ENCODE measurements around the gene SPTA1. TPM values are rescaled to one million over a fixed set of nuclear protein-coding genes. Genes with fewer than 3 reads are reported as not detected.

Gene SPTA1
- total RNA-seq, result under 1 TPM in 1 of 4 donors, not detected in 3; 0.32 TPM

GRCh38 chr1:158686111-158687009, at the start of gene SPTA1:
TSS of gene SPTA1 (minus strand) at chr1:158686715. CDS start at chr1:158686517, 198 bp downstream.
- Histone ChIP-seq H3K4me1 (no peaks in the 10 kb centered on the region), H3K9me3 (no peaks in the 10 kb centered on the region), H3K27me3 (no peaks in the 10 kb centered on the region), H3K27ac (no peak within 1 kb of the TSS), H3K36me3 (no peaks in the 10 kb centered on the region), H3K4me3 (no peak within 1 kb of the TSS)
- intact Hi-C loops (cut with DNase I), result no loop called here
- DNase-seq, result no peak
- TF ChIP-seq POLR2A (IDR thresholded peaks at IDR 0.05), result no peak
- TF ChIP-seq, protein P1, sequence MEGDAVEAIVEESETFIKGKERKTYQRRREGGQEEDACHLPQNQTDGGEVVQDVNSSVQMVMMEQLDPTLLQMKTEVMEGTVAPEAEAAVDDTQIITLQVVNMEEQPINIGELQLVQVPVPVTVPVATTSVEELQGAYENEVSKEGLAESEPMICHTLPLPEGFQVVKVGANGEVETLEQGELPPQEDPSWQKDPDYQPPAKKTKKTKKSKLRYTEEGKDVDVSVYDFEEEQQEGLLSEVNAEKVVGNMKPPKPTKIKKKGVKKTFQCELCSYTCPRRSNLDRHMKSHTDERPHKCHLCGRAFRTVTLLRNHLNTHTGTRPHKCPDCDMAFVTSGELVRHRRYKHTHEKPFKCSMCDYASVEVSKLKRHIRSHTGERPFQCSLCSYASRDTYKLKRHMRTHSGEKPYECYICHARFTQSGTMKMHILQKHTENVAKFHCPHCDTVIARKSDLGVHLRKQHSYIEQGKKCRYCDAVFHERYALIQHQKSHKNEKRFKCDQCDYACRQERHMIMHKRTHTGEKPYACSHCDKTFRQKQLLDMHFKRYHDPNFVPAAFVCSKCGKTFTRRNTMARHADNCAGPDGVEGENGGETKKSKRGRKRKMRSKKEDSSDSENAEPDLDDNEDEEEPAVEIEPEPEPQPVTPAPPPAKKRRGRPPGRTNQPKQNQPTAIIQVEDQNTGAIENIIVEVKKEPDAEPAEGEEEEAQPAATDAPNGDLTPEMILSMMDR (IDR thresholded peaks at IDR 0.05), result no peak
- WGBS, 2 donors, result 47 to 48% methylated on average over 7 of the region's 7 CpGs

DNA sequence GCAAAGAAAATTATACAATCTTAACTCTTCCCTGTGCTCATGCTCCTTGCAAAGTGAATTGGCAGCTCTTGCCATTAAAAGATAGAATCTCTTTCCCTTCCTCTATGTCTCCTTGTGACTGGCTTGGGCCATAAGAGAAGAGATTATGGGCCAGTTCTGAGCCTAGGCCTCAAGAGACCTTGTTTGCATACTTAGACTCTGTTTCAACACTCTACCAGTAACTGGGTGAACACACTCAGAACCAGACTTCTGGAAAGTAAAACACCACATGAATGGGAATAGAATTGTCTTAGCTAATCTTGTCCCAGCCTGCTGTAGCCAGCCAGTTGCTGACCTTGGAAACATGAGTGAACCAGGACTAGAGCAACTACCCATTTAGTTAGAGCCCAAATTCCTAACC, 49.3 kb upstream of the SPTA1 start:
- TF ChIP-seq, protein P1 (IDR thresholded peaks at IDR 0.05), result no peak
- TF ChIP-seq POLR2A (IDR thresholded peaks at IDR 0.05), result no peak
- H3K4me3 ChIP-seq, result no peak overlapping the region
- DNase-seq, result no peak
- no peaks in the 10 kb centered on the region for H3K27me3 ChIP-seq
- no peaks in the 10 kb centered on the region for H3K4me1 ChIP-seq
- no peaks in the 10 kb centered on the region for H3K36me3 ChIP-seq
- H3K9me3 ChIP-seq, result no peaks in the 10 kb centered on the region
- no peak overlapping the region for H3K27ac ChIP-seq
- intact Hi-C loops (cut with DNase I), result no loop called here

DNA sequence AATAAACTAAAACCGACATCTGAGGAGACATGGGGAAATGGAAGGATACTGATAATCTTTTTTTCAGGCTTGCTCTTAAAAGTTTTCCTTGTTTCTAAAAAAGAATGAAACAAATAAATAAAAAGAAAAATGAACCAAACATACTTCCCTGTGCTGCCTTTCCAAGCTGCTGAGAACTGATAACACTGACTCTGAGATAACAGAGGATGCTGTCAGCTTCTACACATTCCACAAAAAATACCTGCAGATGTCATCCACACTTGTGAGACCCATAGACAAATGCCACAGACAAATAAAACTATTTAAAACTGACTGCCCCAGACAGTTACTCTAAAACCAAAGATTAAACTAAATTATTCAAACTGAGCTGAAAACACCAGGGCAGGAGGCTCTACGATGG, 46.0 kb upstream of the SPTA1 start:
- H3K4me3 ChIP-seq, result no peak overlapping the region
- no peaks in the 10 kb centered on the region for H3K9me3 ChIP-seq
- no peaks in the 10 kb centered on the region for H3K27me3 ChIP-seq
- TF ChIP-seq, protein P1 (IDR thresholded peaks at IDR 0.05), result no peak
- TF ChIP-seq POLR2A (IDR thresholded peaks at IDR 0.05), result no peak
- no peak overlapping the region for H3K27ac ChIP-seq
- 36 to 38% methylated on average over 2 of the region's 2 CpGs for WGBS, 2 donors
- intact Hi-C loops (cut with DNase I), result no loop called here
- H3K4me1 ChIP-seq, result no peaks in the 10 kb centered on the region
- no peaks in the 10 kb centered on the region for H3K36me3 ChIP-seq
- DNase-seq, result no peak

- no peak overlapping the region for H3K4me3 ChIP-seq
- H3K4me1 ChIP-seq, result no peaks in the 10 kb centered on the region
- no peaks in the 10 kb centered on the region for H3K9me3 ChIP-seq
- no peak overlapping the region for H3K27ac ChIP-seq
- DNase-seq, result no peak
- WGBS, 2 donors, result 58 to 86% methylated on average over 4 of the region's 4 CpGs
- no peak for TF ChIP-seq POLR2A (IDR thresholded peaks at IDR 0.05)
- no peaks in the 10 kb centered on the region for H3K36me3 ChIP-seq
- intact Hi-C loops (cut with DNase I), result no loop called here
- H3K27me3 ChIP-seq, result no peaks in the 10 kb centered on the region
Measured at GRCh38 chr1:158731707-158732106, 45.2 kb upstream of the SPTA1 start.

GRCh38 chr1:158730453-158730852, 43.9 kb upstream of the SPTA1 start:
- no peak overlapping the region for H3K27ac ChIP-seq
- H3K4me1 ChIP-seq, result no peaks in the 10 kb centered on the region
- H3K36me3 ChIP-seq, result no peaks in the 10 kb centered on the region
- 52 to 56% methylated on average over 4 of the region's 4 CpGs for WGBS, 2 donors
- no peak for DNase-seq
- H3K9me3 ChIP-seq, result no peaks in the 10 kb centered on the region
- intact Hi-C loops (cut with DNase I), result no loop called here
- no peak overlapping the region for H3K4me3 ChIP-seq
- H3K27me3 ChIP-seq, result no peaks in the 10 kb centered on the region
- TF ChIP-seq, protein P1 (IDR thresholded peaks at IDR 0.05), result no peak
- TF ChIP-seq POLR2A (IDR thresholded peaks at IDR 0.05), result no peak
